GM19035 (cell line): Measurements from ENCODE around the gene ADGRG6.
"Not testable (repeated sequence)": the region's sequence is repeated elsewhere in the genome, so short reads cannot be mapped to it uniquely, and the experiment has no call there.

ENCODE experiments used
- ATAC-seq: cut with Tn5 transposase; IDR thresholded peaks from one replicate; pipeline ENCODE4 v1.9.1; 2021; ENCODE audit not compliant: unreplicated experiment

ADGRG6 gene

DNA sequence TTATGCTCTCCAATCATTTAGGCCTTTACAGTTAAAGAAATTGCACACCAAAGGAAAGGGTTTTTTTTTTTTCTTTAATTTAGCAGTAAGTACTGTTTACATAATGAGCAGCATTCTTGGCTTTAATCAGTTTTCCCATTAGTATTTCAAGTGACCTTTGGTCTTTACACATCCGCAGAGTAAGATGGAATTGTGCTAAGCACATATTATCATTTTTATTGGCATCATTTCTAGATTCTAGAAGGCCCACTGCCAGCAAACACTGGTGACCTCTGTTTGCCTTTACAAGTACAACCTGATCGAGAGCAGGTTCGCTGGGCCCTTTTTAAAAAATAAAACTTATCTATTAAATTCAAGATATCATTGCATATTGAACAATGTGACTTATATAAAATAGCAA lies 104.3 kb downstream of the ADGRG6 start:
- ATAC-seq, result no peak

DNA sequence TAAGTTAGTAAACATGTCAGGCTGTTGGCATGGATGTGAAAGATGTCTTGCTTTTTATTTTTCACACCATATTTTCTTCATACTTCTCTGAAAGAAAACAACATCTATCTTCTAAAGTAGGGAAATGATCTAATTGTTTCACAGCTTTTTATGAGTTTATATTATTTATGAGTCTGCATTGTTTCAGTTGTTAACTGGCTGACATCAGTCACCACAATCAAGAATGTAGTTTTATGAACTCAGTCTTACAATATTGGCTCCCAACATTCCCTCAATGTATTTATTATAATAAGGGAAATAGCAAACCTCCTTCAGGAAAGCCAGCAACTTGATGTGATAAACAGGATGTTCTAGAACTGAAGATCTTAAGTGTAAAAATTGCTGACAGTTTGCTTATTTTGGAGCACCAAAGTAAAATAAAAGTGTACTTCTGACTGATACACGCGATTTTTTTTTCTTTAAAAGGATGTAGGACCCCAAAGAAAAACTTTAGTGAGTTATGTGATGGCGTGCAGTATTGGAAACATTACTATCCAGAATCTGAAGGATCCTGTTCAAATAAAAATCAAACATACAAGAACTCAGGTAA lies 106.0 kb downstream of the ADGRG6 start:
- no peak for ATAC-seq

DNA sequence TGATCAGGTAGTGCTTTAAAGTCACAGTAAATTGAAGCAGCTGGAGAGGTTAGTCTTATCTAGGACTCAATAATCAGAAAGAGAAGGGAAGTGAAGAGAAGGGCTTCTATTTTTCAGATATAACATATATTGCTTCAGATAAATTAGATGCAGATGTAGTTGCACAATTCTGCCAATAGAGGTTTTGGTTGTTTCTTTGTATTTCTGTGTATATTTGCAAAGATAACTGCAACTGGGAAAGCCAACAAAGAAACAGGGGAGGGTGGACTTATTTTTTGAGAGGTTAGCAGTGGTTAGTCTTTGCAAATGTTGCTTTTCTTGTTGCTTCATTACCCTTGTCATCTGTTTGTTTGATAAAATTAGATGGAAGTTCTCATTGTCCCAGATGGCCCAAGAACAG lies 106.6 kb downstream of the ADGRG6 start:
- no peak for ATAC-seq

DNA sequence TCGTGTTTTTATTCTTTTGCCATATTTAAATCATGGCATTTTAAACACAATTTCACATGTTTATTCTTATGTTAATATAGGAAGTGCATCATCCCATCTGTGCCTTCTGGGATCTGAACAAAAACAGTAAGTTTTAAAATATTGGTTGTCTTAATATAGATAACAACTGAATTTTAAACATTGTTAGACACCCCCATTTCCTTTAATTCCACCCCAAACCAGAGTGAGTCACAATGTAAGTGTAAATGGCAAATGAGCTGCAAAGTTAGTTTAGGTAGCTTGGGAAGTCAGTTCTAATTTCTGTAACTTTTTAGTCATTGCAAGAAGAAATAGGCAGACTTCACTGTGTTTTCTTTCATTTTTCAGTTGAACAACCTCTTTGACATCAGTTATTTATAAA lies 108.0 kb downstream of the ADGRG6 start:
- no peak for ATAC-seq

DNA sequence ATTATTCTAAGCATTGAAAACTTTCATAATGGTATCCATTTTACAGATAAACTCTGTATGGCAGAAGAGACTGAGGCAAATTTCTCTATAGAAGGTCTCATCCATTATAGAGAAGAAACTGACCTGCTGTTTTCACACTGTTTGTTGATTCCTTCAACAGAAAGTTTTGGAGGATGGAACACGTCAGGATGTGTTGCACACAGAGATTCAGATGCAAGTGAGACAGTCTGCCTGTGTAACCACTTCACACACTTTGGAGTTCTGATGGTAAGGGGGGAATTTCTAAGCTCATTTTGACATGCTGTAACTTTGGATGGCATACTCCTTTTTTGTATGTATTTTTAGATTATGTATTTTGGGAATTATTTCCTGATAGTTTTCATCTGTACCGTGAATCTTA lies 109.3 kb downstream of the ADGRG6 start:
- ATAC-seq, result no peak

DNA sequence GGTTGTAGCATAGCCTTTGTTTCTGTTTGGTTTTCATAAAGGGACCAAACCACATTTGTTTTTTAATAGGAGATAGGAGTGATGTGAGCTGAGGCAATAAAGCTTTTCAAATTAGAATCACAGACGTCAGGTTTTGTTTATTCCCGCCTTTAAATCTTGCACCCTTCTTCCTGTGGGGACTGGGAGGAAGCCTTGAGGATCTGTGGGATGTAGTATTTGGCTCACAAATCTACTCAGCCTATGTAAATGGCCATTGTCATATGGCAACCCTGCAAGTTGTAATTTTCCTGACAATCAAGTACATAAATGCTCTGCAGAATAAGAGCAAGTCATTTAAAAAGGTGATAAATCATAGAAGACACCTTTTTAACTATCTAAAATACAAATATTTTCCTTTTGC lies 110.4 kb downstream of the ADGRG6 start:
- ATAC-seq, result no peak

DNA sequence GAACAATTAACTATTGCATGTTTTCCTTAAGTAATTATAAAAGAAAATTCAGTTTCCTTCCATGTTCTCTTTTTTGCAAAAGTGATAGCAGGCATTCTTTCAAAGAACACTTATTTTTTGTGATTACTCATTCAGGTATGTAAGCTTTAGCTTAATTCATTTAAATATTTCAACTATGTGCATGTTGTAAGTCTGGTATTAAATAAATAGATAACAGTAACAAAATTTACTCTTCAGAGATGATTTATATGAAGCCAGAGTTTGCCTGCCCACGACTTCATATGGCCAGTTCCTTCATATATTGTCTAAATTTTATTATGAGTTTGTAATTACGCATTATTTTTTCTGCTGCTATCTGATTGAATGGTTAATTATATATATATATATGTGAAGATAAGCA lies 110.9 kb downstream of the ADGRG6 start:
- ATAC-seq, result no peak

DNA sequence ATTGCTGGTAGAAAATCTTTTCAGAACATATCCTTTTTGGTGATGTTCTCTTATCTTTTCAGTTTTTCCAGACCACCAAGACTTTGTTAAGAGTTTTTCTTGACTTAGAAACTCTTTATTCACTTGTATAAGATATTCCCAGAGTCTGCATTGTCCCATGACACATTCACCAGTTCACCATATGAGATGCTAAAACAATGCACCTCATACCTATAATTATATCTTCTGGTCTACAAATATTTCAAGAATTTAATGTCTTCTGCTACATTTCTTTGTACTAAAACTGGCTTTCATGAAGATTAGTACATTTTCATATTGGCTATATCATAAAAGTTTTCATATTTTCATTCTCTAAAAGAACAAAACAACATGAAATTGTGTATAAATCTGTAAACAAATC lies 111.3 kb downstream of the ADGRG6 start:
- no peak for ATAC-seq

DNA sequence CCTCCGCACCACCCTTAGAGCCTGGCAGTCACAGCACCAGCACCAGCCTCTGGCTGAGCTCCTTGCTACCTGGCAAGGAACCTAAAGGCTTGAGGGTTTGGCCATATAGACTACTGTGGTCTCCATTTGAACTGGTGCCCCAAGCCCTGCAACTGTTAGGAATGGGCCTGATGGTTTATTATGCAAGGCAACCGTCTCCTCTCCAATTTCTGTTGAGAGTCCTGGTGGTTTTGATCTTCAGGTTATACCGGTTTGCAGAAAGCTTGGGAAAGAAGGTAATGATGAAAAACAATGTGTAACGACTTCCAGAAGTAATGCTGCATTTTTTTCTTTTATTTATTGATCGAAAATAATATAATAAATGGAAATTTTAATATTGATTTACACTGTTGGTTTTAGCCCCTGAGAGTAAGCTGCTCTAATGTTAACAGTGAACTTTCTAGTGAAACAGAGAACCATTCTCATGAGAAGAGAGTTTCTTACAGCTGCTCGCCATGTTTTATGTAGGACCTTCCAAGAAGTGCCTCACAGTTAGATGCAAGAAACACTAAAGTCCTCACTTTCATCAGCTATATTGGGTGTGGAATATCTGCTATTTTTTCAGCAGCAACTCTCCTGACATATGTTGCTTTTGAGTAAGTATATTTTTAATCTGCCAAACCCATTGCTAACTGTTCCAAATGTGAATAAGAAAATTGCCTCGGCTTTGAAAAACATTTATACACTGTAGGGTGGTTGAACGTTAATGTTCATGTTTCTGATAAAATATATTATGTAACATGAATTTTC lies 112.8 kb downstream of the ADGRG6 start:
- ATAC-seq, result no peak

DNA sequence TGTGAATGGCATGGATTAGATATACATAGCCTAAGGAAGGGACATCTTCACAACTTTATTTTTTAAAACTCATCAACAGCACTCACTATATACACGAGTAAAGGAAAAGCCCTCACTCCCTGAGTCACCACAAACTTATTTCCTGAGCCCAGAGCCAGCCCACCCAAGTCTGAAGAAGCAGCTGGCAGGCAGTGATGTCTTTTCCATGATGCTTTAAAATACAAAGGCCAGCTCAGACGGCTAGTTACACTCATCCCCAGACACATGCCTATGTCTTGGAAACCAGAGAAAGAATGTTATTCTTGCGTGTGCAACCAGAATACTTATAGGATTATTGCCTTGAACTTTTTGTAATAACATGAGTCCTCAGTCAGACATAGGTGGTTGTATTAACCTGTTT lies 114.4 kb downstream of the ADGRG6 start:
- no peak for ATAC-seq

DNA sequence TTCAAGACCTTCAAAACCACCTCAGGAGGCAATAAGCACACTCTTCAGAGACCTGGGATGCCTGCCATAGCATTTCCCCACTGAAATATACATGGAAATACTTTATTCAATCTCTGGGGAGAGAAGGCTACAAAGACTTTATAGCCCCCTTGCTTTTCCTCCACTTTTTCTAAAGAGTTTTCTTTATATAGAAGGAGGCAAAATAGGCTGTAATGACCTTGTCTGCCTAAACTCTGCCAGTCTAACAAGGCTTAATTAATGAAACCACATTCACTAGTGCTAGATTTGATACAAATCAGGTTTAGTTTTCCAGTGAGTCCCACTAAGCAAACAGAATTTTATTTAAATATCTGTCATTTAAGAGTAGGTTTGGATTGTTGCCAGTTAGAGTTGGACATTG lies 114.9 kb downstream of the ADGRG6 start:
- ATAC-seq, result no peak

DNA sequence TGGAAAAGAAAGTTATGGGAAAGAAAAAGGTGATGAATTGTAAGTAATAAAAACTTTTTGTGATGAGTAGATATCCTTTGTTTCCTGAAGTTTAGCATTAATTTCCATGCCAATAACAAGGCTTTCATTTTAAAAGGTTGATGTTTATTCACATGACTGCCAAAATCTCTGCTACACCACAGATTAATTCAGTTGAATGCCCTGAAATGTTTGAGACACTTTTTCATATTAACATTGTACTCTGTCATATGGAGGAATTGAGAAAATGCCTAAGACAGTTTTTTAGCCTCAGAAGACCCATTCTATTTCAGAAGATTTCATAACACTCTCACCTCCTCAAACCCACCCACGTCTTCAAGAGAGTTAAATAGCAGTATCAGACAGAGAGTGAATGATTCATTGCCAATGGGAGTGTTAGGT lies 115.5 kb downstream of the ADGRG6 start:
- no peak for ATAC-seq

DNA sequence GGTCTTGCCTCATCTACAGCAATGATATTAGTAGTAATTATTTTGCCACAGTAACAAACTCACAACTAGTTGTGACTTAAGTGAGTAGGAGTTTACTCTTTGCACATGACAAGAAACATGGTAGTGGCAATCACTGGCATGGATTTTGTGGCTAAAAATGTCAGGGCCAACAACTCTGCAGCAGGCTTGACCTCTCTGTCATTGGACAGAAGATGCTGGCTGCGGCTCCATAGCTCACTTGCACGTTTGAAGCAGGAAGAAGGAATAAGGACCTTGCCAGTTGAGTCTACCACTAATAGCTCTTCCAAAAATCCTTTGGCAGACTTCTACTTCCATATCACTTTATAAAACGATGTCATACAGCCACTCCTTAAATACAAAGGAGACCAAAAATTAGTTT lies 117.3 kb downstream of the ADGRG6 start:
- no peak for ATAC-seq

DNA sequence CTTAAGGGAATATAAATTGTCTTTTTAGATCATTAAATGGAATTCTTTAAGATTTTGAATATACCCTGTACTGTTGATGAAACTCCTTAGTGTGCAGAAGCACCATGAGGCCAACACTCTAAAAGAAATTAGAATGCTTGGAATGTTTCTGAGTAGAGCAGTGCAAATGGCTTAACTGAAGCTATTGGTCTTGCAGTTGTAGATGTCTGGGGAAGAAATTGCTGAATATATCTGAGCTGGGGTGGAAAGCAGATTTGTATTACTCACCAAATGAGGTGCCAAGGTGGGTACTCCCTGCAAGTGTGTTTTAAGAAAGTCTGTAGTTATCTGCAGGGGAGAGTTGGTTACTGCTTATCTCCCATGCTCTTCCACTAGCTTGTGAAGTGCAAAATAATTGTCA lies 119.0 kb downstream of the ADGRG6 start:
- no peak for ATAC-seq

DNA sequence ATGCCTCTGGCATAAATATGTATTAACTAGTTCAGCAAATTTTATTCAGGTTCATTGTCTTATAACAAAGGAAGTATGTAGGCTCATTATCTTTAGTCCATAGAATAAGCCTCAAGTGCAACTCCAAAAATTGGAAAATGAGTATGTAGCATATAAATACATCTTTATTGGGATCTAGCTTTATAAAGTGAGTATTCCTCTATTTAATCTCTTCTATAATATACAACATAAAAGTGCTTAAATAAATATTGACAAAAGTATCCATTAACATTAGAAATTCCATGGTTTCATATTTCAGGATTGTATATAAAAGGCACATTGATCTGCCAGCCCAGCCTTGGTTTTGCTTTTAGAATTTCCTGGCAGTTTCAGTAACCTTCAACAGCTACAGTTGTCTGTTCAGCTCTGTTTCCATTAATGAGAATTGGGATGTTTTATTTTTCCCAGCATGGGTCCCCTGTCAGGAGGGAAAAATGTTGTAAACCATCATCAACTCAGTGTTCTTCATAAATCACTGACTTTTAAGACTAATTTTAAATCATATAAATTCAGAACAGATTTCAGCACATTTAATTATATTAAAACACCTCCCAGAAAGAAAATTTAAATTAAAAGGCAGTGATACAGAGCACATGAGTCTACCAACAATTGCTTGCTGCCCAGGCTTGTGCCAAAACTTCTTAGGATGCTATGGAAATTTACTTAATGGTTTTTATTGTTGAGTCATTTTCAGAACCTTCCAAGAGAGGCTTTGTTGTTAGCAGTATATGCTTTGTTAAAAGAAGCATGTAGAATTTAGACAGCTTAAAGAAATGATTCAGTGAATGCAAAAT lies 119.7 kb downstream of the ADGRG6 start:
- no peak for ATAC-seq

DNA sequence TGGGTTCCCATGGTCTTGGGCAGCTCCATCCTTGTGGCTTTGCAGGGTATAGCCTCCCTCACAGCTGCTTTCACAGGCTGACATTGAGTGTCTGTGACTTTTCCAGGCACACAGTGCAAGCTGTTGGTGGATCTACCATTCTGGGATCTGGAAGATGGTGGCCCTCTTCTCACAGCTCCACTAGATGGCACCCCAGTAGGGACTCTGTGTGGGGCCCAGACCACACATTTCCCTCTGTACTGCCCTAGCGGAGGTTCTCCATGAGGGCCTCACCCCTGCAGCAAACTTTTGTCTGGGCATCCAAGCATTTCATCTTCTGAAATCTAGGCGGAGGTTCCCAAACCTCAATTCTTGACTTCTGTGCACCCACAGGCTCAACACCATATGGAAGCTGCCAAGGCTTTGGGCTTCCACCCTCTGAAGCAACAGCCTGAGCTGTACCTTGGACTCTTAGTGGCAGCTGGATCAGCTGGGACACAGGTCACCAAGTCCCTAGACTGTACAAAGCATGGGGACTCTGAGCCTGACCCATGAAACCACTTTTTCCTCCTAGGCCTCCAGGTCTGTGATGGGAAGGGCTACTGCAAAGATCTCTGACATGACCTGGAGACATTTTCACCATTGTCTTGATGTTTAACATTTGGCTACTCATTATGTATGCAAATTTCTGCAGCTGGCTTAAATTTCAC lies 124.8 kb downstream of the ADGRG6 start:
- ATAC-seq, result not testable (repeated sequence)

DNA sequence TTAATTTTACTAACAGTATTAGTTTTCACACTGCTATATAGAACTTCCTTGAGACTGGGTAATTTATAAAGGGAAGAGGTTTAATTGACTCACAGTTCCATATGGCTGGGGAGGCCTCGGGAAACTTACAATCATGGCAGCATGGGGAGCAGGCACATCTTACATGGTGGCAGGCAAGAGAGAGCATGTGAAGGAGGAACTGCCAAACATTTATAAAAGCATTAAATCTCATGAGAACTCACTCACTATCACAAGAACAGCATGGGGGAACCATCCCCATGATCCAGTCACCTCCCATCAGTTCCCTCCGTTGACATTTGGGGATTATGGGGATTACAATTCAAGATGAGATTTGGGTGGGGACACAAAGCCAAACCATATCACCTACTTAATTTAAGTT lies 126.7 kb downstream of the ADGRG6 start:
- not testable (repeated sequence) for ATAC-seq

DNA sequence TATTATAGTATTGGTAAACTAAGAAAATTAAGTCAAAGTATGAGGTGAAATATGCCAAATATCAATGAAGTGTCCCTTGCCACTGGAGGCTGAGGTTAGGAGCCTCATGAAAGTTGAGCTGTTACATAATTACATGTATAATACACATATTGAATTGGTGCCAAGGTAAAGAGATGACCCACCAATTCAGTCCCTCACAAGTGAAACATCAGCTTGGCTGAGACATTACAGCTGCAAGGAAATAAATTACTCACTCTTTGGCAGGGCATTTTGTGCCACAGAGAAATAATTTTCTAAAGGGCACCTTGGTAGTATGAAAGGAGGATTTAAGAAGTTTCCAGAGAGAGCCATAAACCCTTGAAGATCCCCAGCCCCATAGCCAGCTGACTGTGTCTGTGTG lies 127.4 kb downstream of the ADGRG6 start:
- no peak for ATAC-seq

DNA sequence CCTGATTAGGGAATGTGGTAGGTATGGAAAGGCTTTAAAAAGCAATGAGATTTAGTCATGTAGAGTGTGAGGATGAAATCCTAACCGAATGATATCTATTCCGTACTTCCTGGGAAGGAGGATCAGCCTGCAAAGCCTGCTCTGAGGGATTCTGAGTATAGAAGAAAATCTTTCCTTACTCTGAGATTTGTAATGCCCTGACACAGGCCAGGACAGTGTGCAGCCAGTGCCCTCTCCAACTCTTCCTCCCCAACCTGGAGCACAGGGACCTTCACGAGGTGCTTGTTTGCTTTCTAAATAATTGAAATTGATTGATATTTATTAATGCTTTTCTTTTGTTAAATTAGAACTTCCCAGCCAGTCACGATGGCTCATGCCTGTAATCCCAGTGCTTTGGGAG lies 131.6 kb downstream of the ADGRG6 start:
- ATAC-seq, result no peak

DNA sequence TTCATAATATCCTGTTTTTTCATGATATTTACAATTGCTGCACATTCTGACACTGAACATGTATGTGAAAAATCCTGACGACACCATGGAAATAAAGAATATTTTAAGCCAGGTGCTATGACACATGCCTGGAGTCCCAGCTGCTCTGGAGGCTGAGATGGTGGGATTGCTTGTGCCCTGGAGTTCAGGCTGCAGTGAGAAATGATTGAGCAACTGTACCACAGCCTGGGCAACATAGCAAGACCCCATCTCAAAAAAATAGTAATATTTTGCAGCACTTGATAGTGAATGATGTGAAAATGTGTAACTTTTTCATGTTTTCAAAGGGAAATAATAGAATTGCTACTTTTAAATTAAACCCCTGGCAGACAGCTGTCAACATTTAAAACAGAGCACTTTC lies 137.1 kb downstream of the ADGRG6 start:
- ATAC-seq, result no peak

DNA sequence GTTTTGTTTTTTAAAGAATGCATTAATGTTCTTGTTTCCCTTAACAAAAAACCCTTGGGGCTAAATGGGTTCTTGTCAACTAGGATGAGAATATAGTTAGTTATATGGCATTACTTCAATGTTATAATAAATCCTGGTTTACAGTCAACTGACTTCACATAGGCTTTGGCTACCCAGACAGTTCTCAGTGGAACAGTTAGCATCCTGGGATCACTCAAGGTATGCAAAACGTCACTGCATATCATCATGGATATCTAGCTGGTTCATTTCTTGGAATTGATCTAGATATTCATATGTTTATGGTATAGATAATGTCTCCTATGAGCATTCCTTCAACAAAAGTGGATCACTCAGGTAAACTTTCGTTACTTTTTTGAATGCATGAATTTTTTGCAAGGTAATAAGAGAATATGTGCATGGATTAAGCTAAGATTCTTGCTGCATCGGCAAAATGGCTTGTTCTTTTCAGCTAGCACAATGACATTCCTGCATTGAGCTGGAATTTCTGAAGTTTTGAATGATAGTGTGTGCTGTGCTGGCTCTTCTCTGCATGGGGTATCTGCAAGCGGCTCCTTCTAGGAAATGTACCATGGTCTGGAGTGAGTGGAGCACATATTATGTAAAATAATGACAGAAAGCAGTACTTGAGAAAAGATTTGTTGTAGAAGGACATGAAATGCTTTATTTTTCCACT lies 138.9 kb downstream of the ADGRG6 start:
- no peak for ATAC-seq
